SK-N-SH (cell line): ENCODE data around the gene ENHO. TPM values are rescaled to one million over a fixed set of nuclear protein-coding genes. Genes with fewer than 3 reads are reported as not detected.

ENCODE experiments used
- CTCF ChIA-PET: fragments of 300-600, 350-600 bp; formaldehyde crosslinking; extraction: SDS; loops from one replicate; lab custom pipeline; 2021; lab: Yijun Ruan, JAX
- POLR2A ChIA-PET: fragments of 350-600 bp; sonication (Branson Sonifier 250); formaldehyde crosslinking; extraction: SDS; loops from one replicate; lab custom pipeline; 2020; ENCODE audit warnings: antibody characterized with exemption, inconsistent platforms; lab: Yijun Ruan, JAX
- DNase-seq: peaks from one replicate; pipeline ENCODE4 v3.0.0; 2012
- H2AFZ ChIP-seq: fragments of 200-600 bp; sonication (generic); 2 replicates; pipeline ENCODE4 v1.8.1; 2016; ENCODE audit warnings: antibody characterized with exemption, mild to moderate bottlenecking, low read depth
- H3F3A ChIP-seq: fragments of 200-600 bp; sonication (generic); replicated peaks from 2 replicates; pipeline ENCODE3; 2016; ENCODE audit warnings: antibody characterized with exemption, mild to moderate bottlenecking; ENCODE audit not compliant: insufficient read depth
- H3K27ac ChIP-seq, 2 experiments: fragments of 200-500 bp in 1 of 2; fragments of 200-600 bp in 1 of 2; sonication (Bioruptor generic) in 1 of 2; sonication (generic), shearing (Covaris generic) in 1 of 2; 2 replicates each; pipeline versions ENCODE4 v1.5.1 to v1.6.1; 2014 to 2016; ENCODE audit warnings: low read depth in 2 of 2, inconsistent platforms in 1 of 2, low read length in 1 of 2, mild to moderate bottlenecking in 1 of 2, mixed read lengths in 1 of 2
- H3K27me3 ChIP-seq: fragments of 200-600 bp; sonication (generic), shearing (Covaris generic); 2 replicates; pipeline ENCODE4 v1.6.1; 2016; ENCODE audit warnings: mixed run types; ENCODE audit not compliant: insufficient read depth
- H3K36me3 ChIP-seq, 2 experiments: fragments of 200-500 bp in 1 of 2; fragments of 200-600 bp in 1 of 2; sonication (Bioruptor generic) in 1 of 2; sonication (generic) in 1 of 2; replicated peaks in 1 of 2; 2 replicates each; pipeline versions ENCODE3 to v1.5.1; 2014 to 2016; ENCODE audit warnings: low read length in 1 of 2, mild to moderate bottlenecking in 1 of 2; ENCODE audit not compliant: insufficient read depth in 2 of 2, control insufficient read depth in 1 of 2
- H3K4me1 ChIP-seq, 2 experiments: fragments of 200-500 bp in 1 of 2; fragments of 200-600 bp in 1 of 2; sonication (Bioruptor generic) in 1 of 2; sonication (generic), shearing (Covaris generic) in 1 of 2; 2 replicates each; pipeline versions ENCODE4 v1.5.1 to v1.6.1; 2014 to 2016; ENCODE audit warnings: low read depth in 1 of 2, low read length in 1 of 2, mixed run types in 1 of 2; ENCODE audit not compliant: insufficient read depth in 2 of 2, control insufficient read depth in 1 of 2
- H3K4me2 ChIP-seq: fragments of 200-600 bp; sonication (generic), shearing (Covaris generic); 2 replicates; pipeline ENCODE4 v1.6.1; 2017; ENCODE audit warnings: mixed run types
- H3K4me3 ChIP-seq, 2 experiments: fragments of 200-500 bp in 1 of 2; fragments of 200-600 bp in 1 of 2; sonication (Bioruptor generic) in 1 of 2; sonication (generic), shearing (Covaris generic) in 1 of 2; 2 replicates each; pipeline versions ENCODE4 v1.5.1 to v1.8.1; 2014 to 2016; ENCODE audit warnings: low read depth in 2 of 2, inconsistent platforms in 1 of 2, low read length in 1 of 2, mild to moderate bottlenecking in 1 of 2, mixed read lengths in 1 of 2, moderate library complexity in 1 of 2
- H3K79me2 ChIP-seq: fragments of 200-600 bp; sonication (generic); 2 replicates; pipeline ENCODE4 v1.8.1; 2017; ENCODE audit warnings: mild to moderate bottlenecking; ENCODE audit not compliant: insufficient read depth
- H3K9ac ChIP-seq: fragments of 200-600 bp; sonication (generic); 2 replicates; pipeline ENCODE4 v1.6.1; 2017; ENCODE audit warnings: mixed run types
- H3K9me2 ChIP-seq: fragments of 200-600 bp; sonication (generic); 2 replicates; pipeline ENCODE4 v1.6.1; 2017; ENCODE audit warnings: mixed run types
- H3K9me3 ChIP-seq: fragments of 200-600 bp; sonication (generic); 2 replicates; pipeline ENCODE4 v1.6.1; 2017; ENCODE audit warnings: mixed run types, mild to moderate bottlenecking, moderate library complexity
- H4K20me1 ChIP-seq: fragments of 200-600 bp; sonication (generic); 2 replicates; pipeline ENCODE4 v1.6.1; 2017; ENCODE audit warnings: mild to moderate bottlenecking, mixed run types; ENCODE audit not compliant: insufficient read depth
- EP300 ChIP-seq, 2 experiments: IDR thresholded peaks; 2 replicates each; pipeline versions ENCODE4 v1.4.0 to v1.6.1; 2012; ENCODE audit warnings: borderline replicate concordance in 1 of 2, low read depth in 1 of 2, low read length in 1 of 2
- EZH2phosphoT487 ChIP-seq: fragments of 200-600 bp; sonication (generic); IDR thresholded peaks from 2 replicates; pipeline ENCODE4 v1.6.1; 2017; ENCODE audit warnings: low read depth, mixed run types, mild to moderate bottlenecking, antibody characterized with exemption, moderate library complexity, borderline replicate concordance
- GABPA ChIP-seq: IDR thresholded peaks from 2 replicates; pipeline ENCODE4 v1.4.0; 2012; ENCODE audit warnings: low read depth, mild to moderate bottlenecking
- GATA2 ChIP-seq: sonication (generic); formaldehyde crosslinking; IDR thresholded peaks from 2 replicates; pipeline ENCODE4 v1.5.0; 2020; ENCODE audit warnings: mild to moderate bottlenecking, missing genetic modification reagents
- MEF2A ChIP-seq: IDR thresholded peaks from 2 replicates; pipeline ENCODE4 v1.4.0; 2012; ENCODE audit warnings: low read depth, borderline replicate concordance
- NRF1 ChIP-seq: IDR thresholded peaks from 2 replicates; pipeline ENCODE4 v1.6.1; 2012; ENCODE audit warnings: low read depth, mild to moderate bottlenecking, low read length
- RAD21 ChIP-seq: IDR thresholded peaks from 2 replicates; pipeline ENCODE4 v1.6.1; 2012; ENCODE audit warnings: mild to moderate bottlenecking, low read length
- RFX5 ChIP-seq: IDR thresholded peaks from 2 replicates; pipeline ENCODE4 v1.6.1; 2012; ENCODE audit warnings: mild to moderate bottlenecking, improper control_type of control experiment, low read length
- SMC3 ChIP-seq: IDR thresholded peaks from 2 replicates; pipeline ENCODE4 v1.6.1; 2012; ENCODE audit warnings: low read depth, low read length, improper control_type of control experiment
- YY1 ChIP-seq: IDR thresholded peaks from 2 replicates; pipeline ENCODE4 v1.4.0; 2012; ENCODE audit warnings: low read depth, mild to moderate bottlenecking
- WGBS: methylation state at CpG from one replicate; pipeline ENCODE4 v1.1.6; 2017; ENCODE audit warnings: low lambda C conversion rate; 5-methylcytosine and 5-hydroxymethylcytosine counted together
- polyA plus RNA-seq, 3 experiments: library from polyadenylated mRNA; depleted of rRNA; stranded (reverse); fragments of >200 nt; gene quantifications; 2 replicates each; pipeline ENCODE4 v1.2.3, GENCODE V29; 2012
- TF ChIP-seq, protein P1 (sequence below): IDR thresholded peaks from 2 replicates; pipeline ENCODE4 v1.6.1; 2012; ENCODE audit warnings: mild to moderate bottlenecking, low read depth, low read length, moderate library complexity
- TF ChIP-seq, protein P2 (sequence below): IDR thresholded peaks from 2 replicates; pipeline ENCODE4 v1.4.0; 2012; ENCODE audit warnings: low read depth, borderline replicate concordance
- TF ChIP-seq, protein P3 (sequence below): fragments of 200-600 bp; sonication (generic); IDR thresholded peaks from 2 replicates; pipeline ENCODE4 v1.6.1; 2017; ENCODE audit warnings: antibody characterized with exemption, mild to moderate bottlenecking, moderate library complexity

The ENHO gene
- polyA plus RNA-seq, 1 of the 3 experiments (the other 2 are of a cell fraction) = 1.5 TPM

DNA sequence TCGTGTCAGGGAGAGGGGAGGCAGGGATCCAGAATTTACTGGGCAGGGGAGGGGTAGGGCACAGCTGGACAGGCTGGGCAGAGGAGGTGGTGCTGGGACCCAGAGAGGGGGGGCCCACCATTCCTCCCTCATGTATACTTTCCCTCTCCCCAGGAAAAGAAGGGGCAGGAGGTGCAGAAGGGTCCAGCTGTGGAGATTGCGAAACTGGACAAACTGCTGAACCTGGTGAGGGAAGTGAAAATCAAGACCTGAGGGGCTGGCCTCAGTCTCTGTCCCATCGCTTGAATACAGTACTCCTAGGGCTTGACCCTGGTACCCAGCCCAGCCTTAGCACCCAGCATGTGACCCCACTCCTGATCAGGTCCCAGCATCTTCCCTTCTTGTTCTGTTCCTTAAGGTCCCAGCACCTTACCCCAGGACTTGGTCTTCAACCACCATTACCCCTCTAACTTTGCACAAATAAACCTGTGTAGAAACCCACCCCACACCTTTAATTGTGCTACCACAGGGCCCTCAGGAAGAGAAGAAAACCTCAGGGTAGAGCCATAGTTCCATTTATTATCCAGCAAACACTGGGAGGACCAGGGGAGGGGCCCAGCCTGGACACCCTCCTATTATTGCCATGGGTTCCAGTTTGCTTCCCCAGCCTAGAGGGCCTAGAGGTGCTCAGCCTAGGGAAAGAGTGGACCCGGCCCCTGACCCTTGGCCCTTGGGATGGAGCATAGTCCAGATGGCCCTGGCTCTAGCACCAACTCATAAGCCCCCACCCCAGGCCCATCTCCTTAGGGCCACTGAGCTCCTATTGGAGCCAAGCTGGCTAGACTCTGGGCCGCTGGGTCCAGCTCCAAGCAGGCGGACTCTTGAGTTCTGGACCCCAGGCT is 2.0 kb downstream of the ENHO start:
- H3K4me3 ChIP-seq = no peak overlapping the region
- no peak for DNase-seq
- TF ChIP-seq RAD21 (no peak), YY1 (no peak), EZH2phosphoT487 (no peak), SMC3 (no peak), GATA2 (no peak), GABPA (no peak), NRF1 (no peak), EP300 (IDR thresholded peaks at IDR 0.05; ENCODE audit: borderline replicate concordance in 1 of 2, low read depth in 1 of 2, low read length in 1 of 2) (no peak), RFX5 (no peak), MEF2A (no peak)
- TF ChIP-seq, protein P1, sequence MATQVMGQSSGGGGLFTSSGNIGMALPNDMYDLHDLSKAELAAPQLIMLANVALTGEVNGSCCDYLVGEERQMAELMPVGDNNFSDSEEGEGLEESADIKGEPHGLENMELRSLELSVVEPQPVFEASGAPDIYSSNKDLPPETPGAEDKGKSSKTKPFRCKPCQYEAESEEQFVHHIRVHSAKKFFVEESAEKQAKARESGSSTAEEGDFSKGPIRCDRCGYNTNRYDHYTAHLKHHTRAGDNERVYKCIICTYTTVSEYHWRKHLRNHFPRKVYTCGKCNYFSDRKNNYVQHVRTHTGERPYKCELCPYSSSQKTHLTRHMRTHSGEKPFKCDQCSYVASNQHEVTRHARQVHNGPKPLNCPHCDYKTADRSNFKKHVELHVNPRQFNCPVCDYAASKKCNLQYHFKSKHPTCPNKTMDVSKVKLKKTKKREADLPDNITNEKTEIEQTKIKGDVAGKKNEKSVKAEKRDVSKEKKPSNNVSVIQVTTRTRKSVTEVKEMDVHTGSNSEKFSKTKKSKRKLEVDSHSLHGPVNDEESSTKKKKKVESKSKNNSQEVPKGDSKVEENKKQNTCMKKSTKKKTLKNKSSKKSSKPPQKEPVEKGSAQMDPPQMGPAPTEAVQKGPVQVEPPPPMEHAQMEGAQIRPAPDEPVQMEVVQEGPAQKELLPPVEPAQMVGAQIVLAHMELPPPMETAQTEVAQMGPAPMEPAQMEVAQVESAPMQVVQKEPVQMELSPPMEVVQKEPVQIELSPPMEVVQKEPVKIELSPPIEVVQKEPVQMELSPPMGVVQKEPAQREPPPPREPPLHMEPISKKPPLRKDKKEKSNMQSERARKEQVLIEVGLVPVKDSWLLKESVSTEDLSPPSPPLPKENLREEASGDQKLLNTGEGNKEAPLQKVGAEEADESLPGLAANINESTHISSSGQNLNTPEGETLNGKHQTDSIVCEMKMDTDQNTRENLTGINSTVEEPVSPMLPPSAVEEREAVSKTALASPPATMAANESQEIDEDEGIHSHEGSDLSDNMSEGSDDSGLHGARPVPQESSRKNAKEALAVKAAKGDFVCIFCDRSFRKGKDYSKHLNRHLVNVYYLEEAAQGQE = no peak
- TF ChIP-seq, protein P2, sequence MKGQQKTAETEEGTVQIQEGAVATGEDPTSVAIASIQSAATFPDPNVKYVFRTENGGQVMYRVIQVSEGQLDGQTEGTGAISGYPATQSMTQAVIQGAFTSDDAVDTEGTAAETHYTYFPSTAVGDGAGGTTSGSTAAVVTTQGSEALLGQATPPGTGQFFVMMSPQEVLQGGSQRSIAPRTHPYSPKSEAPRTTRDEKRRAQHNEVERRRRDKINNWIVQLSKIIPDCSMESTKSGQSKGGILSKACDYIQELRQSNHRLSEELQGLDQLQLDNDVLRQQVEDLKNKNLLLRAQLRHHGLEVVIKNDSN = no peak
- TF ChIP-seq, protein P3, sequence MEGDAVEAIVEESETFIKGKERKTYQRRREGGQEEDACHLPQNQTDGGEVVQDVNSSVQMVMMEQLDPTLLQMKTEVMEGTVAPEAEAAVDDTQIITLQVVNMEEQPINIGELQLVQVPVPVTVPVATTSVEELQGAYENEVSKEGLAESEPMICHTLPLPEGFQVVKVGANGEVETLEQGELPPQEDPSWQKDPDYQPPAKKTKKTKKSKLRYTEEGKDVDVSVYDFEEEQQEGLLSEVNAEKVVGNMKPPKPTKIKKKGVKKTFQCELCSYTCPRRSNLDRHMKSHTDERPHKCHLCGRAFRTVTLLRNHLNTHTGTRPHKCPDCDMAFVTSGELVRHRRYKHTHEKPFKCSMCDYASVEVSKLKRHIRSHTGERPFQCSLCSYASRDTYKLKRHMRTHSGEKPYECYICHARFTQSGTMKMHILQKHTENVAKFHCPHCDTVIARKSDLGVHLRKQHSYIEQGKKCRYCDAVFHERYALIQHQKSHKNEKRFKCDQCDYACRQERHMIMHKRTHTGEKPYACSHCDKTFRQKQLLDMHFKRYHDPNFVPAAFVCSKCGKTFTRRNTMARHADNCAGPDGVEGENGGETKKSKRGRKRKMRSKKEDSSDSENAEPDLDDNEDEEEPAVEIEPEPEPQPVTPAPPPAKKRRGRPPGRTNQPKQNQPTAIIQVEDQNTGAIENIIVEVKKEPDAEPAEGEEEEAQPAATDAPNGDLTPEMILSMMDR = no peak
- TF ChIP-seq, all 33 proteins: peak for 0
- H3K27me3 ChIP-seq = no peaks in the 10 kb centered on the region
- no peak overlapping the region for H3K4me2 ChIP-seq
- H4K20me1 ChIP-seq = no peaks in the 10 kb centered on the region
- H3K4me1 ChIP-seq = peaks cover 0 to 18% of the 10 kb centered on the region in 2 experiments; a peak in 1 of 4 replicates
- H3K79me2 ChIP-seq = no peaks in the 10 kb centered on the region
- WGBS = 82% methylated on average over 3 of the region's 6 CpGs
- no peaks in the 10 kb centered on the region for H3K36me3 ChIP-seq
- ChIA-PET POLR2A (no interaction called here), CTCF (interaction anchor here (0.7 to 2.1 kb wide), 7 partner anchors 22 to 188 kb away, joined by 3 to 10 read pairs (median 5); no protein-coding TSS in a partner anchor)
- H3K27ac ChIP-seq = no peak overlapping the region
- peaks cover 6% of the 10 kb centered on the region for H3F3A ChIP-seq
- H3K9me2 ChIP-seq = no peaks in the 10 kb centered on the region
- no peak overlapping the region for H2AFZ ChIP-seq
- H3K9me3 ChIP-seq = no peaks in the 10 kb centered on the region
- H3K9ac ChIP-seq = no peak overlapping the region
